UCSD-AML1 (cell line): ENCODE data around the gene GPR180.
"Not testable (repeated sequence)": the region's sequence is repeated elsewhere in the genome, so short reads cannot be mapped to it uniquely, and the experiment has no call there.

Experiments used
- DNase-seq: peaks from one replicate; lab custom pipeline; 2025; ENCODE audit not compliant: unreplicated experiment; lab: John Stamatoyannopoulos, UW

The GPR180 gene

GRCh38 chr13:94595950-94596574, 5.6 kb upstream of the GPR180 start, which contains the start of gene TGDS:
TSS of gene TGDS (minus strand) at chr13:94596152. CDS start at chr13:94596136, 16 bp downstream.
- peak; percentile 92 for DNase-seq

GRCh38 chr13:94596575-94596971, 5.1 kb upstream of the GPR180 start:
- no peak for DNase-seq

- no peak for DNase-seq
Observed at GRCh38 chr13:94598281-94598680, 3.4 kb upstream of the GPR180 start.

- DNase-seq: no peak
Observed at GRCh38 chr13:94599877-94600276, 1.8 kb upstream of the GPR180 start.

GRCh38 chr13:94602467-94602866, 810 bp downstream of the GPR180 start:
- no peak for DNase-seq

- no peak for DNase-seq
Observed at GRCh38 chr13:94607056-94607455, 5.4 kb downstream of the GPR180 start.

GRCh38 chr13:94607939-94608338, 6.3 kb downstream of the GPR180 start:
- no peak for DNase-seq

- no peak for DNase-seq
Observed at GRCh38 chr13:94608586-94608985, 6.9 kb downstream of the GPR180 start.

GRCh38 chr13:94609196-94609595, 7.5 kb downstream of the GPR180 start:
- DNase-seq: no peak

GRCh38 chr13:94610475-94610874, 8.8 kb downstream of the GPR180 start:
- no peak for DNase-seq

GRCh38 chr13:94612050-94612449, 10.4 kb downstream of the GPR180 start:
- no peak for DNase-seq

- DNase-seq: no peak
Observed at GRCh38 chr13:94613051-94613450, 11.4 kb downstream of the GPR180 start.

- DNase-seq: no peak
Observed at GRCh38 chr13:94617389-94618000, 15.8 kb downstream of the GPR180 start.

- DNase-seq: no peak
Observed at GRCh38 chr13:94620286-94620896, 18.7 kb downstream of the GPR180 start.

GRCh38 chr13:94622344-94622743, 20.7 kb downstream of the GPR180 start:
- DNase-seq: no peak

- DNase-seq: no peak
Observed at GRCh38 chr13:94623316-94623715, 21.7 kb downstream of the GPR180 start.

GRCh38 chr13:94630858-94631257, 29.2 kb downstream of the GPR180 start:
- DNase-seq: no peak

GRCh38 chr13:94632226-94632980, 30.7 kb downstream of the GPR180 start:
- no peak for DNase-seq

- DNase-seq: not testable (repeated sequence)
Observed at GRCh38 chr13:94636096-94636495, 34.4 kb downstream of the GPR180 start.

- DNase-seq: no peak
Observed at GRCh38 chr13:94636942-94637578, 35.4 kb downstream of the GPR180 start.

GRCh38 chr13:94637677-94638076, 36.0 kb downstream of the GPR180 start:
- DNase-seq: not testable (repeated sequence)
